Measurements from ENCODE around the gene CYTH4. TPM values are rescaled to one million over a fixed set of nuclear protein-coding genes. Genes with fewer than 3 reads are reported as not detected.

The CYTH4 gene
- total and polyA plus RNA-seq, 2 experiments from 2014 or later, result not detected

- H3K4me3 Mint-ChIP-seq, result no peak overlapping the region
- H3K4me1 Mint-ChIP-seq, result peaks cover 27% of the 10 kb centered on the region
- H3K27me3 ChIP-seq (ENCODE audit: insufficient read depth), result no peaks in the 10 kb centered on the region
- peaks cover 7% of the 10 kb centered on the region; the same call in 1 of the 2 replicates for H3K4me1 ChIP-seq (ENCODE audit: insufficient read depth)
- no peaks in the 10 kb centered on the region for H3K36me3 ChIP-seq (ENCODE audit: insufficient read depth)
- H3K4me3 ChIP-seq, result no peak overlapping the region
- no peak overlapping the region for H3K27ac Mint-ChIP-seq
- ATAC-seq (no peak), DNase-seq (ENCODE audit: low spot score) (no peak)
- no peak overlapping the region; the same call in 1 of the 2 replicates for H2AFZ ChIP-seq
- H3K4me2 ChIP-seq, result no peak overlapping the region
- no peaks in the 10 kb centered on the region for H3K9me2 ChIP-seq (ENCODE audit: insufficient read depth)
- H4K20me1 ChIP-seq (replicated peaks; ENCODE audit: insufficient read depth), result no peaks in the 10 kb centered on the region
- peaks cover 7% of the 10 kb centered on the region for H3K27me3 Mint-ChIP-seq (ENCODE audit: insufficient read depth, low read depth, poor library complexity)
- no peaks in the 10 kb centered on the region for H3K79me2 ChIP-seq (replicated peaks; ENCODE audit: insufficient read depth)
- H3K27ac ChIP-seq (ENCODE audit: low read depth), result no peak overlapping the region
- no peaks in the 10 kb centered on the region for H3F3A ChIP-seq (replicated peaks; ENCODE audit: low read depth)
- no peaks in the 10 kb centered on the region for H3K36me3 Mint-ChIP-seq (ENCODE audit: low read depth)
- H3K9me3 Mint-ChIP-seq, result no peaks in the 10 kb centered on the region
- TF ChIP-seq NANOG (IDR thresholded peaks at IDR 0.05; ENCODE audit: borderline replicate concordance), result no peak
- TF ChIP-seq CTCF (conservative IDR thresholded peaks at IDR 0.05; ENCODE audit: low read depth in 2 of 2), result no peak
- TF ChIP-seq STAT1 (IDR thresholded peaks at IDR 0.05; ENCODE audit: unreplicated experiment), result no peak
- no peak for TF ChIP-seq REST (IDR thresholded peaks at IDR 0.05; ENCODE audit: unreplicated experiment)
- no peak for TF ChIP-seq ZNF114 (CRISPR knock-in tag; IDR thresholded peaks at IDR 0.05)
- TF ChIP-seq POLR2AphosphoS5 (IDR thresholded peaks at IDR 0.05; ENCODE audit: low read depth), result no peak
- no peak for TF ChIP-seq ZNF331 (CRISPR knock-in tag; IDR thresholded peaks at IDR 0.05; ENCODE audit: low read depth)
- TF ChIP-seq ETS1 (IDR thresholded peaks at IDR 0.05), result no peak
- no peak for TF ChIP-seq EZH2 (IDR thresholded peaks at IDR 0.05; ENCODE audit: low read depth, unreplicated experiment)
- no peak for TF ChIP-seq EZH2phosphoT487 (IDR thresholded peaks at IDR 0.05; ENCODE audit: unreplicated experiment)
- TF ChIP-seq JUNB (IDR thresholded peaks at IDR 0.05; ENCODE audit: unreplicated experiment), result no peak
Observed at GRCh38 chr22:37245740-37246139, 36.6 kb upstream of the CYTH4 start.

All from GM23338 (cell line).